ELR (cell line): ENCODE measurements around the gene FBXO40.
"Not testable (repeated sequence)": the region's sequence is repeated elsewhere in the genome, so short reads cannot be mapped to it uniquely, and the experiment has no call there.

Source experiments
- DNase-seq: peaks from one replicate; pipeline ENCODE4 v3.0.0-alpha.2; 2015; ENCODE audit warnings: low read depth

FBXO40 gene, protein sequence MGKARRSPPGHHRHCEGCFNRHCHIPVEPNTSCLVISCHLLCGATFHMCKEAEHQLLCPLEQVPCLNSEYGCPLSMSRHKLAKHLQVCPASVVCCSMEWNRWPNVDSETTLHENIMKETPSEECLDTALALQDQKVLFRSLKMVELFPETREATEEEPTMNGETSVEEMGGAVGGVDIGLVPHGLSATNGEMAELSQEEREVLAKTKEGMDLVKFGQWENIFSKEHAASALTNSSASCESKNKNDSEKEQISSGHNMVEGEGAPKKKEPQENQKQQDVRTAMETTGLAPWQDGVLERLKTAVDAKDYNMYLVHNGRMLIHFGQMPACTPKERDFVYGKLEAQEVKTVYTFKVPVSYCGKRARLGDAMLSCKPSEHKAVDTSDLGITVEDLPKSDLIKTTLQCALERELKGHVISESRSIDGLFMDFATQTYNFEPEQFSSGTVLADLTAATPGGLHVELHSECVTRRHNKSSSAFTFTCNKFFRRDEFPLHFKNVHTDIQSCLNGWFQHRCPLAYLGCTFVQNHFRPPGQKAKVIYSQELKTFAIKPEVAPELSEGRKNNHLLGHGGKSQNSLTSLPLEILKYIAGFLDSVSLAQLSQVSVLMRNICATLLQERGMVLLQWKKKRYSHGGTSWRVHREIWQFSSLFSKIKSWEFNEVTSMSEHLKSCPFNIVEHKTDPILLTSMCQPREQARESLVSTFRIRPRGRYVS

DNA sequence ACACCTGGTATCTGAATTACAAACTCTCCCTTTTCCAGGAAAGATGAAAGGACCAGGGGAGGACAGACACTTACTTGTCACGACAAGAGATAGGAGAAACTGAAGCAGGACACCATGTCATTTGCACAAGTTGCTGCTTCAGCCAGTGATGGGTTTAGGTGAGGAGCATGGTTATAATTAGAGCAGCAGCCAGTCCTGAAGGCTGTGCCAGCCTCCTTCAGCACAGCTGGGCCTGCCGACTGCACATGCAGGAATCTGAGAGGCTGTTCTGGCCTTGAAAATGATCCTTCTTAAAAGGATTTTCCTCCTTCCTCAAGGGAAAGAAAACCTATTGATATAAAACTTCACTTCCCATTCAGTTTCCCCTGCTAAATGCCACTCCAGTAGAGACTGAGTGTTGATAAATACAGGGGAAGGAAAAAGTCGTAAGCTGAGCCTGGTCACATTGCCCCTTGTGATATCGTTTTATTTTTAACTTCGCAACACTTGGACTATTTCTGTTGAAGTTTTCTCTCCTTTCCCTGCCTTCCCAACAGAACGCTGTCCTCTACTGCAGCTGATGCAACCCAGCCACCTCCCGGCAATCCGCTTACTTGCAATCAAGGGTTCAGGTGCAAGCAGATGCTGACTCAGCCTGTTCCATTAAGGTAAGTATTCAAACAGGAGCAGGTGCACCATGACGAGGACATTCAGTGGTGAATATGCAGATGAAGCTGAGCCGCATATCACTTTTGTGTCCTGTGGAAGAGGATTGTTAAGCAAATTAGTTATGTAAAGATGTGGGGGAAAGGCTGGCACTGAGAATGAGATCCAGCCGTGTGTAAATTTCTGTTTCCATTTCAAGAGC lies at the start of gene FBXO40:
Gene FBXO40 (plus strand): TSS at position 524 of the 847 bp plus-strand sequence. CDS start 27,197 bp downstream, outside the sequence.
- no peak for DNase-seq

GRCh38 chr3:121545049-121545573 lies 48.1 kb upstream of the FBXO40 start:
- peak; percentile 37 for DNase-seq

DNA sequence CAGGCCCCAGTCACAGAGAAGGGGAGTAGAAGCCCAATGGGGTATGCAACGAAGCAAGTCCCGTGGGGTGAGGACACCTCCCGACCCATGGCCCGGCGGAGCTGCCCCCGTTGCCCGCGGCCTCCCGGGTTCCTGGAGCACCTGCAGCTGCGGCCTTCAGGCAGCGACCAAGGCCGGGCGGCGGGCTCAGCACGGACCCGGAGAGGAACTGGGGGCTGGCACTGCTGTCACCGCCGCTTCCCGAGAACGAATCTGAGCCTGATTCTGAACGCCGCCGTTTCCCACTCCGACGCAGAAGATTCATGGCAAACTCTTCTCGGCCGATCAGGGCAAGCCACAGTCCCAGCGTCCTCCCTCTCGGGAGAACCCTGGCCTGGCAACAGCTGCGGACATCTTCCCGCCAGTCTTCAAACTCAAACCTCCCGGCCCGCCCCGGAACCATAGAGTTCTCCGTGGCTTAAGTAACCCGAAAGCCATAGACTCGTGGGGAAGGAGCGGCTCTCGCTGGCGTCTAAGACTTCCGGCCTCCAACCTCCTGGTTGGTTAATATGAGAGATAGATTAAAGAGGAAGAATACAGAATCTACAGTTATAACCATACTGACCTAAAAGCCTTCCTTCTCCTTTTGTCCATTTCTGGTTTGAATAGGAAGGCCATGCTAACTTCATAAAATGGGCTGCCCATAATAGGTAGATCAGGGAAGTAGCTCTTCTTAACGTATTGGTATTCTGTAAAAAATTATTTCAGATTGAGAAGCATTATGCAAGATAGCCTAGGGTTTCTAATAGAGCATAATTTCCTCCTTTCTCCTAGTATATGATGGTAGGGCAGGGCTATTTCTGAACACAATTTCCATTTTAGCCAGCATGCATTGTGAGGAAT lies 47.4 kb upstream of the FBXO40 start, which contains the start of gene POLQ:
Gene POLQ (minus strand): TSS at position 415 of the 882 bp plus-strand sequence. CDS start 111 bp downstream, at position 304.
- peak; percentile 96 for DNase-seq

- DNase-seq = peak; percentile 12
Measured at GRCh38 chr3:121552379-121552778, 40.8 kb upstream of the FBXO40 start.

GRCh38 chr3:121552797-121553196 lies 40.4 kb upstream of the FBXO40 start:
- DNase-seq = no peak

DNA sequence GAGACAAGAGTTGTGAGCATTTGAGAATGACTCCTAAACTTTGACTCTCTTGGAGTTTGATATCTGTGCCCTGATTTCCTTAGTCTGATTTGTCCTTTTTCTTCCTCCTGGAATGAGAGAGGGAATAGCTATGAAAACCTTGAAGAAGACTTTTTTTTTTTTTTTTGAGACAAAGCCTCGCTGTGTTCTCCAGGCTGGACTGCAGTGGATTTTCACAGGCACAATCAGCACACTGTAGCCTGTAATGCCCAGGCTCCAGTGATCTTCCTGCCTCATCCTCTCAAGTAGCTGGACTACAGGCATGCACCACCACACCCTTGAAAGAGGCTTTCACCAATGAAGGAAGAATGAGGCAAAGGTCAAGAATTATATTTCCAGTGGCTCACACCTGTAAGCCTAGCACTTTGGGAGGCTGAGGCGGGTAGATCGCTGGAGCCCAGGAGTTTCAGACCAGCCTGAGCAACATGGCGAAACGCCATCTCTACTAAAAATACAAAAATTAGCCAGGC lies 35.7 kb upstream of the FBXO40 start:
- DNase-seq = no peak

GRCh38 chr3:121562148-121562547 lies 31.0 kb upstream of the FBXO40 start:
- DNase-seq = no peak

GRCh38 chr3:121566773-121567172 lies 26.4 kb upstream of the FBXO40 start:
- DNase-seq = no peak

GRCh38 chr3:121567649-121568048 lies 25.5 kb upstream of the FBXO40 start, which contains the start of gene ARGFX:
Gene ARGFX, plus strand, starts transcription at chr3:121567949. Its CDS starts 2,765 bp downstream, at chr3:121570714.
- no peak for DNase-seq

- peak; percentile 42 for DNase-seq
Measured at GRCh38 chr3:121574449-121574848, 18.7 kb upstream of the FBXO40 start.

- DNase-seq = no peak
Measured at GRCh38 chr3:121581691-121582090, 11.5 kb upstream of the FBXO40 start.

DNA sequence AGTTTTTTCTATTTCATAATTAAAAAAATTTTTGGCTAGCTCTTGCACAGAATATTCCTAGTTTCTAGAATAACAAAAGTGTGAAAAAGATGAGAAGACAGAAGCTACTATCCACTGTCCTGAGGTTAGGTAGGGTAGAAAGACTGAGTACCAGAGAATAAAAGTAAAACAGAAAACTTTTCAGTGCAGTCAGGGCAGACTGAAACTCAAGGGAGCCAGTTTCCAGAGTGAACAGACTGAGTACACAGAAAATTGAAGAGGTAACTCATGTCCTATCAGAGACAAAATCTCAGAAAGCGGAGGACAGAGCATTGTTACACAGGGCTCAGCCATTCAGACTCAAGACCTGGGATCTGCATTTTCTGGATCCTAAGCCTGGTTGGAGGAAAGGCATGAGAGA lies 8.8 kb upstream of the FBXO40 start:
- no peak for DNase-seq

- not testable (repeated sequence) for DNase-seq
Measured at GRCh38 chr3:121593806-121594205, 627 bp downstream of the FBXO40 start.

- no peak for DNase-seq
Measured at GRCh38 chr3:121594850-121595249, 1.7 kb downstream of the FBXO40 start.

- no peak for DNase-seq
Measured at GRCh38 chr3:121595765-121596406, 2.7 kb downstream of the FBXO40 start.

DNA sequence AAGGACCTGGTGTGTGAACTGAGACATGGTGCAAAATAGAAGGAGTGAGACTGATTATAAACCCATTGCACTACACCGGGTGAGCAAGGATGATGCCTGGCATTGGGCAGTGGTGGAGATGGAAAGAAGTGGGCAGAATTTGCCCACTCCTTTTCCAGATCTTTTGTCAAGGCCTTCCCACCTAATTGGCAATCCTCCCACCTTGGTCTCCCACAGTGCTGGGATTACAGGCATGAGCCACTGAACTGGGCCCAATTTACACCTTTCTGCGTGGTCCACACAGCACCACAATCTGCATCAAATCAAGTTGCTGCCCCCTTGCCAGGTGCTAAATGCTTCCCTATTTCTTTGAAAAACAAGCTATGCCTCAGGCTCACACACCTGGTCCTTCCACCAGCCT lies 5.4 kb downstream of the FBXO40 start:
- DNase-seq = no peak

GRCh38 chr3:121599900-121600299 lies 6.7 kb downstream of the FBXO40 start:
- not testable (repeated sequence) for DNase-seq

- DNase-seq = no peak
Measured at GRCh38 chr3:121601212-121601812, 8.1 kb downstream of the FBXO40 start.

GRCh38 chr3:121604759-121605158 lies 11.6 kb downstream of the FBXO40 start:
- no peak for DNase-seq

DNA sequence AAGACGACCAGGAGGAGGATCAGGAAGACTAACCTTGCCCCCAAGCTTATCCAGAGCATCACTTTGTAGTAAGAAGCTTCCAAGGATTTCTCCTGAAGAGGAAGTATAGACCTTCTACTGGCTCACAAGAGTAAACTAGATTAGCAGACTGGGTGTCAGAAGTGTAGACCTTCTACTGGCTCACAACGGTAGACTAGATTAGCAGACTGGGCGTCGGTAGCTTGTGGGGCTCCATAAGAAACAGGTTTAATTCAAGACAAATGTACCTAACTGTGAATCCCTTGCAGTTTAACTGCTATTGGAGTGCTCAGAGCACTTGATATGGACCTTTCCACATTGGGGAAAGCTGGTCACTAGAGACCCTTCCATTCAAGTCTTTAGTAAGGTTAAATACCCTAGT lies 12.9 kb downstream of the FBXO40 start:
- DNase-seq = no peak
